Psoas muscle (tissue), 8 donors: Measurements from ENCODE around the gene KRTAP10-1. TPM values are rescaled to one million over a fixed set of nuclear protein-coding genes. Genes with fewer than 3 reads are reported as not detected.

Experiments
- ATAC-seq, 4 donors: fragments of 200-7000 bp; cut with Tn5 transposase; one replicate each; pipeline ENCODE4 v1.9.1; 2020; ENCODE audit warnings: moderate library complexity in 3 of 4, mild to moderate bottlenecking in 2 of 4
- DNase-seq, 2 donors: peaks; one replicate each; pipeline ENCODE4 v3.0.0-alpha.2; 2020
- H3K27ac ChIP-seq: fragments of 200-600 bp; one replicate; pipeline ENCODE4 v1.8.0; 2022
- H3K27me3 ChIP-seq, 3 donors: fragments of 200-600 bp in 1 of 3; one replicate each; pipeline versions ENCODE4 v1.6.1 to v1.8.0; 2013 to 2022; ENCODE audit warnings: low read length in 2 of 3, mild to moderate bottlenecking in 2 of 3, moderate library complexity in 1 of 3; ENCODE audit not compliant: insufficient read depth in 3 of 3
- H3K36me3 ChIP-seq, 2 donors: fragments of 200-600 bp in 1 of 2; one replicate each; pipeline versions ENCODE4 v1.6.1 to v1.8.0; 2013 to 2022; ENCODE audit warnings: low read depth in 1 of 2, mild to moderate bottlenecking in 1 of 2, moderate library complexity in 1 of 2; ENCODE audit not compliant: insufficient read depth in 1 of 2
- H3K4me1 ChIP-seq: fragments of 200-600 bp; one replicate; pipeline ENCODE4 v1.8.0; 2022
- H3K4me3 ChIP-seq: fragments of 200-600 bp; one replicate; pipeline ENCODE4 v1.8.0; 2022; ENCODE audit warnings: mild to moderate bottlenecking
- H3K9me3 ChIP-seq: fragments of 200-600 bp; one replicate; pipeline ENCODE4 v1.8.0; 2022
- WGBS, 3 donors: extraction: QIAGEN DNeasy Blood & Tissue Kit; methylation state at CpG; one replicate each; pipeline versions ENCODE4 v1.1.6 to v1.1.7; 2013; 5-methylcytosine and 5-hydroxymethylcytosine counted together
- intact Hi-C, 2 donors: fragments of 100-400 bp; cut with DNase I; formaldehyde crosslinking; loops; one replicate each; pipeline versions ENCODE4 v1.11.0 to v1.14.2; 2022
- polyA plus RNA-seq, 3 donors: library from polyadenylated mRNA; stranded (reverse); fragments of 200-250 nt; gene quantifications; one replicate each; pipeline ENCODE4 v1.2.3, GENCODE V29; 2013
- total RNA-seq, 4 donors: library from RNA; stranded (reverse); fragmentation: NEBNext Ultra II Directional in 2 of 4; extraction: Animal tissue kit (Norgen Biotek cat#: 25700) in 2 of 4; gene quantifications; one replicate each; pipeline versions ENCODE4 v1.2.1 to v1.2.4, GENCODE V29; 2021 to 2023
- TF ChIP-seq, protein P1 (sequence below): fragments of 200-600 bp; IDR thresholded peaks from one replicate; pipeline ENCODE4 v1.8.0; 2022; ENCODE audit warnings: antibody characterized with exemption
- donor health status: healthy with polysubstance abuse.
- donor health status: DM: no; HTN: no; CAD: no; lungs with moderate emphysema.
- donor health status: Bipolar disorder and iron deficiency.
- donor health status: healthy.
- donor health status: DM: yes; HTN: yes; CAD: no.
- donor health status: DM: no; HTN: no; CAD: no.
- donor health status: DM: no; HTN: no; CAD: no.
- donor health status: DM: yes; HTN: yes; CAD: no.

The KRTAP10-1 gene
- total and polyA plus RNA-seq, 7 donors, result not detected

DNA sequence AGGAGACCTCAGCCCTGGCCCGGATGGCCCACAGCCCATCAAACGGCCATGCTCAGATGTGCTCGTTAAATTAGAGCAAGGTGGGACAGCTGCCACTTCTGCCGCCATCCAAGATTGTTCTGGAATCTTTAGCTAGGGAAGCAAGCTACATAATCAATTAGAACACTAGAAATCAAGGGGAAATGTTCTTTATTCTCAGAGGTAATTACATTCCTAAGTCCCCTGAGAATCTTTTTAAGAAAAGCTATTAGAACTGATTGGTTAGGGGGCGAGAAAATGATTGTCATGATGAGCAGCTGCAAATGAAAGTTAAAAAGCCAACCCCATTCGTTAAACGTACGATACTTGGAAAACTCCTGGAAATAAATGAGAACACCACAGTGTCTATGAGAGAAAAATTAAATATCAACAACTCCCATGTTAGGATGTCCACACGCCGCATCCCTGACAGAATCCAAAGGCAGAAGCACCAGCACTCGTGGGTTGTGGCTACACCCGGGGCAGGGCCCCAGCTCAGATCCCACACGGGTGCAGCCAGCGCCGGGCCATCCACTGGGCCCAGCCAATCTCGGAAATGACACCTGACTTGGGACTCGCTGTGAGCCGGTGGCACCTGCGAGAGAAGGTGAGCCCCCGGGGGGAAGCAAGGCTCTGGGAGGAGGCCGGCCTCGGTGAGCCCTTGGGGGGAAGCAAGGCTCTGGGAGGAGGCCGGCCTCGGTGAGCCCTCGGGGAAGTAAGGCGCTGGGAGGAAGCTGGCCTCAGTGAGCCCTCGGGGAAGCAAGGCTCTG lies 37.6 kb downstream of the KRTAP10-1 start:
- DNase-seq (no peak), ATAC-seq (no peak)
- H3K27me3 ChIP-seq, result peaks cover 0 to 50% (median 12%) of the 10 kb centered on the region in 3 donors
- no peak overlapping the region for H3K27ac ChIP-seq
- TF ChIP-seq, protein P1, sequence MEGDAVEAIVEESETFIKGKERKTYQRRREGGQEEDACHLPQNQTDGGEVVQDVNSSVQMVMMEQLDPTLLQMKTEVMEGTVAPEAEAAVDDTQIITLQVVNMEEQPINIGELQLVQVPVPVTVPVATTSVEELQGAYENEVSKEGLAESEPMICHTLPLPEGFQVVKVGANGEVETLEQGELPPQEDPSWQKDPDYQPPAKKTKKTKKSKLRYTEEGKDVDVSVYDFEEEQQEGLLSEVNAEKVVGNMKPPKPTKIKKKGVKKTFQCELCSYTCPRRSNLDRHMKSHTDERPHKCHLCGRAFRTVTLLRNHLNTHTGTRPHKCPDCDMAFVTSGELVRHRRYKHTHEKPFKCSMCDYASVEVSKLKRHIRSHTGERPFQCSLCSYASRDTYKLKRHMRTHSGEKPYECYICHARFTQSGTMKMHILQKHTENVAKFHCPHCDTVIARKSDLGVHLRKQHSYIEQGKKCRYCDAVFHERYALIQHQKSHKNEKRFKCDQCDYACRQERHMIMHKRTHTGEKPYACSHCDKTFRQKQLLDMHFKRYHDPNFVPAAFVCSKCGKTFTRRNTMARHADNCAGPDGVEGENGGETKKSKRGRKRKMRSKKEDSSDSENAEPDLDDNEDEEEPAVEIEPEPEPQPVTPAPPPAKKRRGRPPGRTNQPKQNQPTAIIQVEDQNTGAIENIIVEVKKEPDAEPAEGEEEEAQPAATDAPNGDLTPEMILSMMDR, result no peak
- no peak overlapping the region for H3K4me3 ChIP-seq
- no peaks in the 10 kb centered on the region for H3K36me3 ChIP-seq
- 74 to 80% (median 76%) methylated on average over 27 of the region's 27 CpGs for whole genome bisulfite sequencing, 3 donors
- no peaks in the 10 kb centered on the region for H3K9me3 ChIP-seq
- H3K4me1 ChIP-seq, result no peaks in the 10 kb centered on the region
- intact Hi-C loops, result no loop called here

DNA sequence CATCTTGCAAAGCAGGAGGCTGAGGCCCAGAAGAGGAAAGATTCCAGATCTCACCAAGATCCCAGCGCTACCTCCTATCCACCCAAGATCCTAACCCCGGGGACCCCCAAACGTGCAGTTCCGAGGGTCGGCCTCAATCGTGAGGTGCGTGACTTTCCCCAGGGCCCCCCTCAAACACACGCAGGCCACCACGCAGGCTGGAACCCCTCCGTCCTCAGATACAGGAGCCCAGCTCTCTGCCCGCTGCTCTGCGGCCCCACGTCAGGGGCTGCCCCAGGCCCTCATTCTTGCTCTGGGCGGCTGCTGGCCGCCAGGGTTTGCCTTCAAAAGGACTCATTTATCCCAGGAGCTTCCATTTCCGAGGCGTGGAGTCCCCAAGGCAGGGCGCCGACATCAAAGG lies 39.9 kb downstream of the KRTAP10-1 start:
- TF ChIP-seq, protein P1, result no peak
- Histone ChIP-seq H3K36me3 (no peaks in the 10 kb centered on the region), H3K27me3 (peaks cover 0 to 54% (median 9%) of the 10 kb centered on the region in 3 donors), H3K4me1 (no peaks in the 10 kb centered on the region), H3K9me3 (no peaks in the 10 kb centered on the region), H3K27ac (no peak overlapping the region), H3K4me3 (no peak overlapping the region)
- peak in 1 of 2 donors; percentile 36 for DNase-seq
- ATAC-seq, result no peak
- intact Hi-C loops, result no loop called here
- 84 to 87% (median 86%) methylated on average over 19 of the region's 19 CpGs for WGBS, 3 donors

DNA sequence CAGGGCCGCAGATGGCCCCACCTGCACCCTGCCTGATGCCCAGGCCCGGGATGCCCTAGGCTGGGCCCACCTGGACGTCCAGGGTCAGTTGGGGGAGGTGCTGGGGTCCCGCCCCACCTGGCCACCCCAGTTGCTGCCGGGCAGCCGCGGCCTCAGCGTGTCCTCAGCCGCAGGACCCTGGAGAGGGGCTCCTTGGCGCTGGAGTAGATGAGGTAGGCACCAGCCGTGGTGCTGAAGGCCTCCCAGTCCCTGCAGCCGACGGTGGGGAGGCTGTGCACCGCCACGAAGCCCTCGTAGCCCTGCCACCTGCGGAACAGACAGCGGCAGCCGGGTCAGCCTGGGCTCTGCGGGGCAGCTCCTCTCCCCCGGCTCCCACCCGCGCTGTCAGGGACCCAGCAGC lies 40.4 kb downstream of the KRTAP10-1 start:
- H3K36me3 ChIP-seq, result no peaks in the 10 kb centered on the region
- intact Hi-C loops, result no loop called here
- no peaks in the 10 kb centered on the region for H3K9me3 ChIP-seq
- H3K27me3 ChIP-seq, result peaks cover 0 to 57% (median 12%) of the 10 kb centered on the region in 3 donors
- no peak overlapping the region for H3K4me3 ChIP-seq
- no peaks in the 10 kb centered on the region for H3K4me1 ChIP-seq
- TF ChIP-seq, protein P1, result no peak
- DNase-seq (peak in 1 of 2 donors; percentile 41), ATAC-seq (no peak)
- 71 to 74% (median 72%) methylated on average over 22 to 23 of the region's 23 CpGs for WGBS, 3 donors
- H3K27ac ChIP-seq, result no peak overlapping the region

DNA sequence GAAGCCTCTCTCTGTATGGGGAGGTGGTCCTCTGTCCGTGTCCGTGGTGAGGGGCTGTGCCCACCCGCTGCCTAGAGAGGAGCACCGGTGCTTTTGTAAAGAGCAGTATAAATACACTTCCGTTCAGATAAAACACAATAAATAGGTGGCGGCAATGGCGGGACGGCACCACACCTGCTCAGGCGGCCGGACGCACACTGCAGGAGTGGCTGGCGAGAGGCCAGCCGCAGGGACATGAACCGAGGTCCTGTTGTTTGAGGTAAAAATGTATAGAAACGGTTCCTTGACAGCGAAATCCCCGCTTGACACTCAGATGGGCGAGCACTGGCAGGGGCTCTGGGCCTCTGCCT lies 40.8 kb downstream of the KRTAP10-1 start:
- 86 to 89% (median 88%) methylated on average over 17 to 18 of the region's 18 CpGs for WGBS, 3 donors
- no peak overlapping the region for H3K27ac ChIP-seq

More for the DNA sequence above, 40.8 kb downstream of the KRTAP10-1 start:
- ATAC-seq (no peak), DNase-seq (peak in 1 of 2 donors; percentile 34)
- Histone ChIP-seq H3K4me1 (no peaks in the 10 kb centered on the region), H3K4me3 (no peak overlapping the region), H3K36me3 (no peaks in the 10 kb centered on the region), H3K27me3 (peaks cover 0 to 59% (median 15%) of the 10 kb centered on the region in 3 donors), H3K9me3 (no peaks in the 10 kb centered on the region)
- intact Hi-C loops, result no loop called here
- TF ChIP-seq, protein P1, result no peak
